T-helper 2 cell treated with Interferon-gamma antibody and Interleukin-4, amounts not matched to agents 5 μg/mL and 100 μg/mL, for 36 hours (primary cell): ENCODE measurements around the gene ATP1B2.
"Not testable (repeated sequence)": the region's sequence is repeated elsewhere in the genome, so short reads cannot be mapped to it uniquely, and the experiment has no call there.

Experiments used
- DNase-seq: peaks from one replicate; pipeline ENCODE4 v3.0.0; 2021; ENCODE audit warnings: low spot score
- H3K27ac Mint-ChIP-seq: one replicate; pipeline ENCODE4 v1.8.0; 2021; ENCODE audit warnings: mild to moderate bottlenecking, mixed read lengths
- H3K27me3 Mint-ChIP-seq: one replicate; pipeline ENCODE4 v1.8.0; 2021; ENCODE audit warnings: low read depth, mixed read lengths
- H3K36me3 Mint-ChIP-seq: one replicate; pipeline ENCODE4 v1.8.0; 2021; ENCODE audit warnings: low read depth, mixed read lengths
- H3K4me1 Mint-ChIP-seq: one replicate; pipeline ENCODE4 v1.8.0; 2021; ENCODE audit warnings: low read depth, mixed read lengths
- H3K4me3 Mint-ChIP-seq: one replicate; pipeline ENCODE4 v1.8.0; 2022; ENCODE audit warnings: mild to moderate bottlenecking, moderate library complexity, mixed read lengths
- H3K9me3 Mint-ChIP-seq: one replicate; pipeline ENCODE4 v1.8.0; 2021; ENCODE audit warnings: mixed read lengths

The ATP1B2 gene

GRCh38 chr17:7650509-7651096 lies at the start of gene ATP1B2:
ATP1B2 (plus strand) TSS chr17:7650926; CDS start chr17:7651519, 593 bp downstream.
- peak; percentile 69 for DNase-seq
- Mint-ChIP-seq H3K4me1 (peaks cover 14% of the 10 kb centered on the region), H3K4me3 (peak within 1 kb of the TSS; percentile 89), H3K27me3 (peaks cover 62% of the 10 kb centered on the region), H3K27ac (no peak within 1 kb of the TSS), H3K36me3 (no peaks in the 10 kb centered on the region), H3K9me3 (no peaks in the 10 kb centered on the region)

- Mint-ChIP-seq H3K27ac (peak overlapping the region; percentile 45), H3K36me3 (peaks cover 31% of the 10 kb centered on the region), H3K27me3 (no peaks in the 10 kb centered on the region), H3K4me1 (peaks cover 14% of the 10 kb centered on the region), H3K9me3 (no peaks in the 10 kb centered on the region), H3K4me3 (no peak overlapping the region)
- no peak for DNase-seq
Observed at GRCh38 chr17:7606280-7606679, 44.4 kb upstream of the ATP1B2 start.

- Mint-ChIP-seq H3K27ac (no peak overlapping the region), H3K27me3 (no peaks in the 10 kb centered on the region), H3K9me3 (no peaks in the 10 kb centered on the region), H3K4me3 (no peak overlapping the region), H3K4me1 (peaks cover 35% of the 10 kb centered on the region), H3K36me3 (peaks cover 14% of the 10 kb centered on the region)
- DNase-seq = no peak
Observed at GRCh38 chr17:7610641-7611040, 40.1 kb upstream of the ATP1B2 start.

GRCh38 chr17:7611635-7612293 lies 39.0 kb upstream of the ATP1B2 start:
- no peak for DNase-seq
- peaks cover 29% of the 10 kb centered on the region for H3K4me1 Mint-ChIP-seq
- H3K27ac Mint-ChIP-seq = peak overlapping the region; percentile 51
- H3K4me3 Mint-ChIP-seq = peak overlapping the region; percentile 44
- H3K36me3 Mint-ChIP-seq = peaks cover 9% of the 10 kb centered on the region
- no peaks in the 10 kb centered on the region for H3K27me3 Mint-ChIP-seq
- H3K9me3 Mint-ChIP-seq = no peaks in the 10 kb centered on the region

GRCh38 chr17:7612294-7612640 lies 38.5 kb upstream of the ATP1B2 start:
- peaks cover 9% of the 10 kb centered on the region for H3K36me3 Mint-ChIP-seq
- H3K4me3 Mint-ChIP-seq = peak overlapping the region; percentile 44
- H3K27ac Mint-ChIP-seq = peak overlapping the region; percentile 32
- H3K4me1 Mint-ChIP-seq = peaks cover 29% of the 10 kb centered on the region
- DNase-seq = no peak
- no peaks in the 10 kb centered on the region for H3K9me3 Mint-ChIP-seq
- no peaks in the 10 kb centered on the region for H3K27me3 Mint-ChIP-seq

GRCh38 chr17:7613769-7614424 lies 36.8 kb upstream of the ATP1B2 start:
- peak overlapping the region; percentile 97 for H3K4me3 Mint-ChIP-seq
- peak overlapping the region; percentile 91 for H3K27ac Mint-ChIP-seq
- no peak for DNase-seq
- no peaks in the 10 kb centered on the region for H3K9me3 Mint-ChIP-seq
- peaks cover 27% of the 10 kb centered on the region for H3K4me1 Mint-ChIP-seq
- peaks cover 9% of the 10 kb centered on the region for H3K36me3 Mint-ChIP-seq
- H3K27me3 Mint-ChIP-seq = no peaks in the 10 kb centered on the region

GRCh38 chr17:7614425-7615264 lies 36.1 kb upstream of the ATP1B2 start, which contains the start of gene FXR2:
FXR2 (minus strand) TSS chr17:7614897; CDS start chr17:7614532, 365 bp downstream.
- Mint-ChIP-seq H3K4me3 (peak within 1 kb of the TSS; percentile 97), H3K27me3 (no peaks in the 10 kb centered on the region), H3K9me3 (no peaks in the 10 kb centered on the region), H3K4me1 (peaks cover 24% of the 10 kb centered on the region), H3K27ac (peak within 1 kb of the TSS; percentile 91), H3K36me3 (peaks cover 9% of the 10 kb centered on the region)
- DNase-seq = peak; percentile 98

- H3K4me1 Mint-ChIP-seq = peaks cover 22% of the 10 kb centered on the region
- H3K27ac Mint-ChIP-seq = peak overlapping the region; percentile 91
- H3K9me3 Mint-ChIP-seq = no peaks in the 10 kb centered on the region
- no peak for DNase-seq
- H3K36me3 Mint-ChIP-seq = peaks cover 9% of the 10 kb centered on the region
- no peaks in the 10 kb centered on the region for H3K27me3 Mint-ChIP-seq
- peak overlapping the region; percentile 78 for H3K4me3 Mint-ChIP-seq
Observed at GRCh38 chr17:7615265-7615747, 35.4 kb upstream of the ATP1B2 start.

GRCh38 chr17:7618608-7619007 lies 32.1 kb upstream of the ATP1B2 start:
- peaks cover 6% of the 10 kb centered on the region for H3K4me1 Mint-ChIP-seq
- DNase-seq = no peak
- H3K36me3 Mint-ChIP-seq = peaks cover 2% of the 10 kb centered on the region
- no peak overlapping the region for H3K27ac Mint-ChIP-seq
- no peaks in the 10 kb centered on the region for H3K27me3 Mint-ChIP-seq
- H3K9me3 Mint-ChIP-seq = no peaks in the 10 kb centered on the region
- H3K4me3 Mint-ChIP-seq = no peak overlapping the region

- no peak for DNase-seq
- no peaks in the 10 kb centered on the region for H3K9me3 Mint-ChIP-seq
- H3K27ac Mint-ChIP-seq = no peak overlapping the region
- H3K4me1 Mint-ChIP-seq = no peaks in the 10 kb centered on the region
- no peak overlapping the region for H3K4me3 Mint-ChIP-seq
- no peaks in the 10 kb centered on the region for H3K36me3 Mint-ChIP-seq
- H3K27me3 Mint-ChIP-seq = no peaks in the 10 kb centered on the region
Observed at GRCh38 chr17:7620835-7621234, 29.9 kb upstream of the ATP1B2 start.

- Mint-ChIP-seq H3K27ac (no peak overlapping the region), H3K27me3 (no peaks in the 10 kb centered on the region), H3K4me1 (peaks cover 7% of the 10 kb centered on the region), H3K4me3 (no peak overlapping the region), H3K9me3 (no peaks in the 10 kb centered on the region), H3K36me3 (peaks cover 2% of the 10 kb centered on the region)
- DNase-seq = no peak
Observed at GRCh38 chr17:7623661-7624060, 27.1 kb upstream of the ATP1B2 start.

- not testable (repeated sequence) for H3K4me1 Mint-ChIP-seq, H3K36me3 Mint-ChIP-seq, H3K27me3 Mint-ChIP-seq, H3K27ac Mint-ChIP-seq, H3K4me3 Mint-ChIP-seq, DNase-seq, H3K9me3 Mint-ChIP-seq
Observed at GRCh38 chr17:7625749-7626148, 25.0 kb upstream of the ATP1B2 start.

GRCh38 chr17:7626307-7626706 lies 24.4 kb upstream of the ATP1B2 start:
- Mint-ChIP-seq H3K27ac (no peak overlapping the region), H3K4me3 (peak overlapping the region; percentile 92), H3K27me3 (no peaks in the 10 kb centered on the region), H3K4me1 (peaks cover 7% of the 10 kb centered on the region), H3K36me3 (peaks cover 2% of the 10 kb centered on the region), H3K9me3 (no peaks in the 10 kb centered on the region)
- no peak for DNase-seq

- Mint-ChIP-seq H3K4me3 (peak overlapping the region; percentile 92), H3K9me3 (no peaks in the 10 kb centered on the region), H3K36me3 (peaks cover 2% of the 10 kb centered on the region), H3K27ac (peak overlapping the region; percentile 41), H3K4me1 (peaks cover 7% of the 10 kb centered on the region), H3K27me3 (no peaks in the 10 kb centered on the region)
- DNase-seq = no peak
Observed at GRCh38 chr17:7626956-7627249, 23.8 kb upstream of the ATP1B2 start.
